GM12892 (cell line): ENCODE measurements around the gene FSD1.

Source experiments
- POLR2A ChIP-seq: IDR thresholded peaks from 2 replicates; pipeline ENCODE4 v1.6.1; 2011; ENCODE audit warnings: low read depth, low read length, control low read depth
- POLR2AphosphoS5 ChIP-seq: IDR thresholded peaks from 2 replicates; pipeline ENCODE4 v1.6.1; 2011; ENCODE audit warnings: low read depth, low read length, control low read depth
- TAF1 ChIP-seq: IDR thresholded peaks from 2 replicates; pipeline ENCODE4 v1.6.1; 2011; ENCODE audit warnings: low read depth, mild to moderate bottlenecking, control low read depth, low read length, borderline replicate concordance

- TF ChIP-seq POLR2A, result no peak
- no peak for TF ChIP-seq POLR2AphosphoS5
- TF ChIP-seq TAF1, result no peak
These were observed 10.0 kb upstream of the FSD1 start for GRCh38 chr19:4294389-4294788.
